Measurements from ENCODE around the gene MALSU1.

Gene MALSU1

GRCh38 chr7:23337374-23337773, 38.2 kb downstream of the MALSU1 start:
- no peak for DNase-seq

DNA sequence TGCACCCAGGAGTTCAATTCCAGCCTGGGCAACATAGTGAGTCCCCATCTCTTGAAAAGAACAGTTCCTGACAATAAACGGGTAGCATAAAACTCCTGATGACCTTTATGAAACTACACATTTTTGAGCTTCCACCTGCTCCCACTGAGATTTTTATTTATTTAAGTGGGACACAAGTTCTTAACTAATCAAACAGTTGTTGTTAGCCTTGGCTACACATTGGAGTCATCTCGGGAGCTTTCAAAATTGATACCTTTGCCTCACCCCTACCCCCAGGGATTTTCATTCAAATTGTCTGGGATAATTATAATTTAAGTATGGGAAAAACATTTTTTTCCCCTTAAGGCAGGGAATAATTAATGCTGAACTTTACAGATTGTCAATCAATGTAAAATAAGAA, 39.3 kb downstream of the MALSU1 start:
- no peak for DNase-seq

GRCh38 chr7:23338863-23339262, 39.7 kb downstream of the MALSU1 start:
- no peak for DNase-seq

GRCh38 chr7:23341846-23342598, 42.9 kb downstream of the MALSU1 start:
- no peak for DNase-seq

DNA sequence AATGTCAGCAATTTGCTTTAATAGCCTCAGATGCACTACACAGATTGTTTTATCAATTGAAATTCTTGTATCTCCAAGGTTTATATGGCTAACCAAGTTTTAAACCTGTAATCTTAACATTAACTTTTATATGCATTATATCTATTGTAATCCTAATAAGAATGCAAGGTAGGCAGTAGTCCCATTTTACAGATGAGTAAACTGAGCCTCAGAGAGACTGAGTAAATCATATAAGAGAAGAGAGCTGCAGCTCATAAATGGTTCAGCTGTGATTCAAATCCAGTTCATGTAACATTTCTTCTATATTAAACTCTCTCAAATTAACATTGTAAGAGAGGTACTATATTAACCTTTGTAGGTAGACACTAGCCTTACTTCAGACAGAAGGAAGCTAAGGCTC, 44.0 kb downstream of the MALSU1 start:
- DNase-seq: no peak

- no peak for DNase-seq
Observed at GRCh38 chr7:23343806-23344475, 44.8 kb downstream of the MALSU1 start.

- DNase-seq: no peak
Observed at GRCh38 chr7:23345601-23346000, 46.5 kb downstream of the MALSU1 start.

- no peak for DNase-seq
Observed at GRCh38 chr7:23346316-23346715, 47.2 kb downstream of the MALSU1 start.

- DNase-seq: no peak
Observed at GRCh38 chr7:23347033-23347681, 48.0 kb downstream of the MALSU1 start.

DNA sequence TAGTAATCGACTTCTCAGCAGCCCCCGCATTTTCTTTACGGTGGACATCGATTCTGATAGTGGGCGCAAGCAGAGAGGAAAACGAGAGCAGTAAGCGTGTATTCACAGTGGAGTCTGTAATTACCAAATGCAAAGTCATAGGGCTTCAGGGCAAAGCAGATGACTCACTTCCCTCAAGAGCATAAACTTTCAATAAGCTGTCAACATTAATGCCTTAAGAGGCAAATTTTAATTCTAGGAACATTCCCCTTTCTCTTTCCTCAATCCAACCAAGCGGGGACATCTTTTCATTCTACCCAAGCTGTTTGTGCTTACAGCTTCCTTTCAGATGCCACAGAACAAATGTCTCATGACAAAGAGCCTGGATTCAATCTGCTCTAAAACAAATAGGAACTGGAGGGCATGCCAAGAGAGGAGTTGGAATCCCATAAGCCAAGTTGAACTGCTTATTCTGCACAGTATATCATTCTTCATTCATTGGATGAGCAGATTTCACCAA, 48.6 kb downstream of the MALSU1 start:
- DNase-seq: no peak

- DNase-seq: no peak
Observed at GRCh38 chr7:23349484-23350157, 50.5 kb downstream of the MALSU1 start.

DNA sequence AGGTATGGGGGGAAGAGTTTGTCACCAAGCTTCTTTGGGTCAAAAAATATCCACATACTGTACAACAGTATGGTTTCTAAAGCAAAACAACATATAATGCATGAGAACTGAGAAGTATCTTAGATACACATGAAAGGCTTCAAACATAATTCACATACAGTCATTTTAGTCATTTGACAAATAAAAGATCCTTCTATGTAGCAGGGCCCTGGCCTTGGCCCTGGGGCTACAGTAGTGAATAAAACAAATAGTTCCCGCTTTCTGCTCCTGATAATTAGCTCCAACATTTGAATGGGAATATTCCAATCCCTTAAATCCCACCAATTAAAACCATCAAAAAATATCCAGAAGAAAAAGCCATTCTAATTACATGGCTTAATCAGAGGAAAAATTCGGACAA, 51.3 kb downstream of the MALSU1 start:
- DNase-seq: no peak

GRCh38 chr7:23353172-23353571, 54.0 kb downstream of the MALSU1 start:
- no peak for DNase-seq

GRCh38 chr7:23356168-23356567, 57.0 kb downstream of the MALSU1 start:
- no peak for DNase-seq

GRCh38 chr7:23356726-23357125, 57.6 kb downstream of the MALSU1 start:
- DNase-seq: no peak

- no peak for DNase-seq
Observed at GRCh38 chr7:23357190-23358093, 58.3 kb downstream of the MALSU1 start.

GRCh38 chr7:23358152-23358674, 59.1 kb downstream of the MALSU1 start:
- DNase-seq: no peak

Data from CD4-positive, alpha-beta T cell treated with Interferon gamma for 1 hour (primary cell).